ENCODE results near the gene LSP1. TPM values are rescaled to one million over a fixed set of nuclear protein-coding genes. Genes with fewer than 3 reads are reported as not detected.
A peak's percentile ranks its signal among the peaks of the same experiment; 100 is the strongest.
"Not testable (repeated sequence)": the region's sequence is repeated elsewhere in the genome, so short reads cannot be mapped to it uniquely, and the experiment has no call there.

The LSP1 gene
- total and polyA plus RNA-seq, 12 donors, result 4.0 to 1,341 (median 278) TPM

DNA sequence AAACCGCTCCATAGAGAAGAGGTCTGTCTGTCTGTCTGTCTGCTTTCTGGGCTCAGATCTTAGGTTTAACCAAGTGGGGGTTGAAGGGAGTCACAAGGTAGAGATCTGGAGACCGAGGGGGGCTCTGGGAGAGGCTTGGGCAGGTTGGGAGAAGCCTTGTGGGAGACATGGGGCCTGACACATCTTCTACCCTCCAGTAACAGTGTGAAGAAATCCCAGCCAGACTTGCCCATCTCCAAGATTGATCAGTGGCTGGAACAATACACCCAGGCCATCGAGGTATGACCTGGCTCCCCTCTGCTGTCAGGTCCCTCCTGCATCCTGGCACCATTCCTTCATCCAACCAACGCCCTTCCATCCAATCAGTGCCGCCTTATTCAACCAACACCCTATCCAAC lies 31.4 kb downstream of the LSP1 start:
- no peaks in the 10 kb centered on the region for H3K9me3 ChIP-seq (replicated peaks in 1 of 3)
- H3K4me3 ChIP-seq, result no peak overlapping the region
- TF ChIP-seq POLR2A (IDR thresholded peaks at IDR 0.05) (no peak), CTCF (IDR thresholded peaks at IDR 0.05) (no peak)
- H3K4me1 ChIP-seq (replicated peaks in 1 of 2), result peaks cover 0 to 20% of the 10 kb centered on the region in 2 donors
- H3K27me3 ChIP-seq, result no peaks in the 10 kb centered on the region
- H3K27ac ChIP-seq, result no peak overlapping the region
- WGBS, 4 donors, result 78 to 89% (median 87%) methylated on average over 4 to 5 of the region's 5 CpGs
- H3K36me3 ChIP-seq (replicated peaks in 1 of 2), result peaks cover 0 to 63% of the 10 kb centered on the region in 2 donors
- intact Hi-C loops (cut with DNase I), result loop anchor here (5.0 kb wide), 2 partner anchors 33 to 268 kb away; partner anchors contain the start of gene TNNT3 (in 1 of the 2)
- peak in 2 of 7 donors; percentile 5 to 36 for DNase-seq

DNA sequence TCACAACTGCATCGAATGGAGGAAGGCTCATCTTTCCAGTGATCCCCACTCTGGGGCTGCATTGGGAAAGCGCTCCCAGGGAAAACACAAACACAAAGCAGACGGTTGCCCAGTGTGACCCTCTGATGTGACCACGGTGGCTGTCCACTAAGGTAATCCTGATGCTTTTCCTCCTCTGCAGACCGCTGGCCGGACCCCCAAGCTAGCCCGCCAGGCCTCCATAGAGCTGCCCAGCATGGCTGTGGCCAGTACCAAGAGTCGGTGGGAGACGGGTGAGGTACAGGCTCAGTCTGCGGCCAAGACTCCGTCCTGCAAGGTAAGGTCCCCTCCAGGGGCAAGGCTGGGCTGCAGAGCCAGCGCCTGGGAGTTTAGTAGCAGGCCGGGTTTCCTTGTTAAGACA lies 33.7 kb downstream of the LSP1 start:
- intact Hi-C loops (cut with DNase I); H3K9me3 ChIP-seq (replicated peaks in 1 of 3); H3K4me3 ChIP-seq; H3K4me1 ChIP-seq (replicated peaks in 1 of 2); DNase-seq; H3K27ac ChIP-seq; H3K27me3 ChIP-seq: not testable (repeated sequence)
- H3K36me3 ChIP-seq (replicated peaks in 1 of 2), result peaks cover 0 to 63% of the 10 kb centered on the region in 2 donors
- WGBS, 4 donors, result 78 to 88% (median 83%) methylated on average over 10 to 13 of the region's 13 CpGs

DNA sequence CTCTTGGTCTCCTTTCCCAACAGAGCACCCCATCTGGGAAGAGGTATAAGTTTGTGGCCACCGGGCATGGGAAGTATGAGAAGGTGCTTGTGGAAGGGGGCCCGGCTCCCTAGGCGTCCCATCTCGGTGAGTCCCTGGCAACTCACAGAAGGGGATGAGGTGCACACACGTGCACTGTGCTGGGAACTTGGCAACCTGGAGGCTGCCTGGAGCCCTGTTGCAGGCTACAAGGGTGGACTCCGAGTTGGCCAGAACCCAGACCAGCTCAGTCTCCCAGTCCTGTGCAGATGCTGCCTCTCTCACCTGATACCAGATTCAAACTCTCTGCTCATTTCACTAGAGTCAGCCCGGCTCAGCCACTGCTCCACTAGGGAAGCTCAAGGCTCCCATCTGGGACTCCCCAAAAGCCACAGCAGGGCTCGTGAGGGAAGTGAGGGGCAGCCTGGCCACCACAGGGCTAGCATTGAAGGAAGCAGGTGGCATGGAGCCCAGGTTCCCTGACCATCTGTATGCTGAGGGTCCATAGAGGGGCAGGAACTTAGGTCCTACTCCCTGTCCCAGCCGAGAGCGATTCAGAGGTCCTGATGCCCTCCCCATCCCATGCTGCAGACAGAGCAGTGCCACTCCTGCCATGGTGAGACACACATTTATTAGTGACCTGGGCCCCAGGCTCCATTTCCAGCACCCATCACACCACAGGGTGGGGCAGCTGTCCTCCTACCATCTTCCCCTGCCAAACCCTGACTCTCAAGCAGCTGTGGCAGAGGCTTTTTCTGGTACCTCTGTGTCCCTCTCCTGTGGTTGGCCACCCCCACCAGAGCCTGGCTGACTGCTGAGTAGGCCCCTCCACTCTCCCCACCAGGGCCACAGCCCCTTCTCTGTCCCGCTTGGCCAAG lies 34.8 kb downstream of the LSP1 start:
- Histone ChIP-seq H3K4me3 (no peak overlapping the region), H3K27me3 (no peaks in the 10 kb centered on the region), H3K36me3 (replicated peaks in 1 of 2) (peaks cover 0 to 62% of the 10 kb centered on the region in 2 donors), H3K27ac (peak overlapping the region in 1 of 5 donors; percentile 46), H3K9me3 (replicated peaks in 1 of 3) (no peaks in the 10 kb centered on the region), H3K4me1 (replicated peaks in 1 of 2) (no peaks in the 10 kb centered on the region)
- TF ChIP-seq POLR2A (IDR thresholded peaks at IDR 0.05) (no peak), CTCF (IDR thresholded peaks at IDR 0.05) (no peak)
- 70 to 81% (median 75%) methylated on average over 9 to 11 of the region's 11 CpGs for WGBS, 4 donors
- intact Hi-C loops (cut with DNase I), result no loop called here
- peak in 3 of 7 donors; percentile 10 to 35 (median 14) for DNase-seq

GRCh38 chr11:1888347-1888753 lies 35.5 kb downstream of the LSP1 start:
- 0 to 60% (median 54%) methylated on average over 1 to 9 of the region's 9 CpGs for WGBS, 4 donors
- H3K27me3 ChIP-seq, result no peaks in the 10 kb centered on the region
- H3K9me3 ChIP-seq (replicated peaks in 1 of 3), result no peaks in the 10 kb centered on the region
- no peak overlapping the region for H3K4me3 ChIP-seq
- peak overlapping the region in 1 of 5 donors; percentile 46 for H3K27ac ChIP-seq
- no peak for TF ChIP-seq CTCF (IDR thresholded peaks at IDR 0.05)
- TF ChIP-seq POLR2A (IDR thresholded peaks at IDR 0.05), result no peak
- peaks cover 0 to 55% of the 10 kb centered on the region in 2 donors for H3K36me3 ChIP-seq (replicated peaks in 1 of 2)
- DNase-seq, result peak in 3 of 7 donors; percentile 21 to 27 (median 23)
- H3K4me1 ChIP-seq (replicated peaks in 1 of 2), result no peaks in the 10 kb centered on the region
- intact Hi-C loops (cut with DNase I), result no loop called here

Measured in adrenal gland (tissue), 12 donors.